Measurements from ENCODE around the gene SEMA6C.
"Not testable (repeated sequence)": the region's sequence is repeated elsewhere in the genome, so short reads cannot be mapped to it uniquely, and the experiment has no call there.

SEMA6C gene

GRCh38 chr1:151146412-151147131 is at the start of gene SEMA6C:
Gene SEMA6C (minus strand): TSS chr1:151146631. CDS start chr1:151142621, 4,010 bp downstream.
- H3K4me3 ChIP-seq (ENCODE audit: low read depth, low read length) = peak within 1 kb of the TSS; percentile 77

- H3K4me3 ChIP-seq (ENCODE audit: low read depth, low read length) = not testable (repeated sequence)
Measured at GRCh38 chr1:151194894-151195594, 48.6 kb upstream of the SEMA6C start.

- H3K4me3 ChIP-seq (ENCODE audit: low read depth, low read length) = no peak overlapping the region
Measured at GRCh38 chr1:151193856-151194255, 47.4 kb upstream of the SEMA6C start.

- H3K4me3 ChIP-seq (ENCODE audit: low read depth, low read length) = no peak overlapping the region
Measured at GRCh38 chr1:151193304-151193703, 46.9 kb upstream of the SEMA6C start.

GRCh38 chr1:151192047-151192446 is 45.6 kb upstream of the SEMA6C start:
- H3K4me3 ChIP-seq (ENCODE audit: low read depth, low read length) = no peak overlapping the region

GRCh38 chr1:151189637-151190445 is 43.4 kb upstream of the SEMA6C start, which contains the start of gene VPS72:
Gene VPS72 (minus strand): TSS chr1:151190197. CDS start chr1:151190121, 76 bp downstream.
- peak within 1 kb of the TSS; percentile 97 for H3K4me3 ChIP-seq (ENCODE audit: low read depth, low read length)

GRCh38 chr1:151188667-151189066 is 42.2 kb upstream of the SEMA6C start:
- peak overlapping the region; percentile 97 for H3K4me3 ChIP-seq (ENCODE audit: low read depth, low read length)

- H3K4me3 ChIP-seq (ENCODE audit: low read depth, low read length) = no peak overlapping the region
Measured at GRCh38 chr1:151187205-151187604, 40.8 kb upstream of the SEMA6C start.

- H3K4me3 ChIP-seq (ENCODE audit: low read depth, low read length) = no peak overlapping the region
Measured at GRCh38 chr1:151184211-151184610, 37.8 kb upstream of the SEMA6C start.

GRCh38 chr1:151176514-151177045 is 30.1 kb upstream of the SEMA6C start:
- H3K4me3 ChIP-seq (ENCODE audit: low read depth, low read length) = no peak overlapping the region

- no peak within 1 kb of the TSS for H3K4me3 ChIP-seq (ENCODE audit: low read depth, low read length)
Measured at GRCh38 chr1:151175863-151176262, 29.4 kb upstream of the SEMA6C start, which contains the start of gene TMOD4. Gene TMOD4 (minus strand): TSS chr1:151175981. CDS start chr1:151174875, 1,106 bp downstream.

- no peak overlapping the region for H3K4me3 ChIP-seq (ENCODE audit: low read depth, low read length)
Measured at GRCh38 chr1:151175041-151175741, 28.8 kb upstream of the SEMA6C start.

GRCh38 chr1:151171190-151171589 is 24.8 kb upstream of the SEMA6C start:
- no peak overlapping the region for H3K4me3 ChIP-seq (ENCODE audit: low read depth, low read length)

- no peak overlapping the region for H3K4me3 ChIP-seq (ENCODE audit: low read depth, low read length)
Measured at GRCh38 chr1:151167116-151167515, 20.7 kb upstream of the SEMA6C start.

GRCh38 chr1:151166505-151166956 is 20.1 kb upstream of the SEMA6C start:
- H3K4me3 ChIP-seq (ENCODE audit: low read depth, low read length) = peak overlapping the region; percentile 99

GRCh38 chr1:151165738-151166504 is 19.5 kb upstream of the SEMA6C start, which contains the start of the genes LYSMD1 and SCNM1:
Gene LYSMD1 (minus strand): TSS chr1:151165902. CDS start chr1:151165258, 644 bp downstream.
Gene SCNM1 (plus strand): TSS chr1:151166144. CDS start chr1:151166153, 9 bp downstream.
- peak within 1 kb of the TSS; percentile 99 for H3K4me3 ChIP-seq (ENCODE audit: low read depth, low read length)

- H3K4me3 ChIP-seq (ENCODE audit: low read depth, low read length) = peak overlapping the region; percentile 99
Measured at GRCh38 chr1:151165281-151165737, 18.9 kb upstream of the SEMA6C start.

GRCh38 chr1:151164732-151165280 is 18.4 kb upstream of the SEMA6C start:
- peak overlapping the region; percentile 99 for H3K4me3 ChIP-seq (ENCODE audit: low read depth, low read length)

GRCh38 chr1:151159373-151159772 is 12.9 kb upstream of the SEMA6C start:
- H3K4me3 ChIP-seq (ENCODE audit: low read depth, low read length) = no peak overlapping the region

Measured in iPS-11a (cell line).